ENCODE results near the gene SMIM36.
"Not testable (repeated sequence)": the region's sequence is repeated elsewhere in the genome, so short reads cannot be mapped to it uniquely, and the experiment has no call there.

SMIM36 gene

GRCh38 chr17:55453839-55454557 lies 57.3 kb downstream of the SMIM36 start:
- no peak for DNase-seq

GRCh38 chr17:55452139-55452790 lies 59.0 kb downstream of the SMIM36 start:
- no peak for DNase-seq

- DNase-seq: no peak
Measured at GRCh38 chr17:55451758-55452138, 59.5 kb downstream of the SMIM36 start.

- no peak for DNase-seq
Measured at GRCh38 chr17:55451203-55451641, 60.0 kb downstream of the SMIM36 start.

GRCh38 chr17:55450232-55450825 lies 60.9 kb downstream of the SMIM36 start:
- no peak for DNase-seq

- DNase-seq: no peak
Measured at GRCh38 chr17:55448681-55449080, 62.6 kb downstream of the SMIM36 start.

GRCh38 chr17:55446581-55447205 lies 64.6 kb downstream of the SMIM36 start:
- no peak for DNase-seq

- not testable (repeated sequence) for DNase-seq
Measured at GRCh38 chr17:55446004-55446403, 65.2 kb downstream of the SMIM36 start.

GRCh38 chr17:55444471-55445441 lies 66.5 kb downstream of the SMIM36 start:
- no peak for DNase-seq

- no peak for DNase-seq
Measured at GRCh38 chr17:55443904-55444303, 67.3 kb downstream of the SMIM36 start.

GRCh38 chr17:55442953-55443683 lies 68.1 kb downstream of the SMIM36 start:
- no peak for DNase-seq

GRCh38 chr17:55442462-55442861 lies 68.8 kb downstream of the SMIM36 start:
- no peak for DNase-seq

GRCh38 chr17:55441544-55441943 lies 69.7 kb downstream of the SMIM36 start:
- DNase-seq: no peak

- DNase-seq: no peak
Measured at GRCh38 chr17:55440391-55440790, 70.9 kb downstream of the SMIM36 start.

GRCh38 chr17:55437159-55437605 lies 74.1 kb downstream of the SMIM36 start:
- DNase-seq: no peak

- no peak for DNase-seq
Measured at GRCh38 chr17:55436224-55437158, 74.8 kb downstream of the SMIM36 start.

GRCh38 chr17:55435408-55435807 lies 75.8 kb downstream of the SMIM36 start:
- no peak for DNase-seq

- no peak for DNase-seq
Measured at GRCh38 chr17:55434721-55435120, 76.5 kb downstream of the SMIM36 start.

GRCh38 chr17:55433629-55434422 lies 77.4 kb downstream of the SMIM36 start:
- no peak for DNase-seq

Measured in activated effector memory CD4-positive, alpha-beta T cell treated with anti-CD3 and anti-CD28 coated beads, Interleukin-2, amount 50 U/mL, for 16 hours (primary cell).